ENCODE results near the gene VILL.

The VILL gene

GRCh38 chr3:37995652-37996641 lies 5.4 kb downstream of the VILL start:
- TF ChIP-seq CTCF (IDR thresholded peaks at IDR 0.05; ENCODE audit: low read depth, low read length) = no peak
- no peak for DNase-seq (ENCODE audit: extremely low read depth, low read depth)

GRCh38 chr3:37996785-37997301 lies 6.3 kb downstream of the VILL start:
- TF ChIP-seq CTCF (IDR thresholded peaks at IDR 0.05; ENCODE audit: low read depth, low read length) = peak; percentile 91
- no peak for DNase-seq (ENCODE audit: extremely low read depth, low read depth)

- no peak for DNase-seq (ENCODE audit: extremely low read depth, low read depth)
- TF ChIP-seq CTCF (IDR thresholded peaks at IDR 0.05; ENCODE audit: low read depth, low read length) = no peak
Measured at GRCh38 chr3:37997342-37997741, 6.8 kb downstream of the VILL start.

GRCh38 chr3:37997791-37998370 lies 7.3 kb downstream of the VILL start:
- no peak for DNase-seq (ENCODE audit: extremely low read depth, low read depth)
- no peak for TF ChIP-seq CTCF (IDR thresholded peaks at IDR 0.05; ENCODE audit: low read depth, low read length)

- TF ChIP-seq CTCF (IDR thresholded peaks at IDR 0.05; ENCODE audit: low read depth, low read length) = no peak
- no peak for DNase-seq (ENCODE audit: extremely low read depth, low read depth)
Measured at GRCh38 chr3:37999836-38000235, 9.2 kb downstream of the VILL start.

GRCh38 chr3:38000242-38000916 lies 9.8 kb downstream of the VILL start:
- no peak for TF ChIP-seq CTCF (IDR thresholded peaks at IDR 0.05; ENCODE audit: low read depth, low read length)
- no peak for DNase-seq (ENCODE audit: extremely low read depth, low read depth)

Measured in AG09319 (cell line).